Activated CD8-positive, alpha-beta memory T cell treated with anti-CD3 and anti-CD28 coated beads for 4 hours (primary cell): ENCODE results near the gene ZNF219.
A peak's percentile ranks its signal among the peaks of the same experiment; 100 is the strongest.

Experiments
- DNase-seq, 2 donors: peaks; one replicate each; pipeline ENCODE4 v3.0.0-alpha.2; 2020; ENCODE audit warnings: low read depth in 2 of 2

The ZNF219 gene

DNA sequence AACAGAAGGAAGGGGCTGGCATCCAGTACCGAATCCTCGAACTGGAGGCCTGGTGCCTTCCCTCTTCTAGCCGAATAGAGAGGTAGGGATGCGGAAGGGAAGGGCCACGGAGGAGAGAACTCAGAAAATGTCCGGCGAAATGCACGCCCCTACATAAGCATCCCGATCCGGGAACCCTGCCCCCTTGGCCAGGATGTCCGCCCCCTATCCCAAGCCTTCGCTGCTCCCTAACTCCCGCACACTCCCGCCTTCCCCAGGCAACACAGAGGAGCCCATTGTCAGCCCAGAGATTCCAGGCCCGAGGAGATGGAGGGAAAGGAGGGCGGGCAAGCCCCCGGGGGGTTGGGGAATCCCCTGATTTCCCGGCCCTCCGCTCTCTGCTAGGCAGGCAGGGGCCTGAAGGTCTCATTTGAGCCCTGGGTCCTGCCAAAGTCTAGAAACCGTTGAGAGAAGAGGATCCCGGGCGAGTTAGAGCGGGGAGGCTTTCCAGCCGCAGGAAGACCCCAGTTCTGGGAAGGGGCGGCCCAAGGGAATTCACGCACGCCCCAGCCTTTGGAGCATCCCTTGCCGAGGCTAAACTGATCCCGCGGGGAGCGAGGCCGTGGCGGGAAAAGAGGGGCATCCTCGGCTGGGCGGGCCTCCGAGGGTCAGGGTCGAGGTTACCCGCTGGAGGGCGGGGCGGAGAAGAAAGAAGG is 28.9 kb downstream of the ZNF219 start:
- DNase-seq: no peak

DNA sequence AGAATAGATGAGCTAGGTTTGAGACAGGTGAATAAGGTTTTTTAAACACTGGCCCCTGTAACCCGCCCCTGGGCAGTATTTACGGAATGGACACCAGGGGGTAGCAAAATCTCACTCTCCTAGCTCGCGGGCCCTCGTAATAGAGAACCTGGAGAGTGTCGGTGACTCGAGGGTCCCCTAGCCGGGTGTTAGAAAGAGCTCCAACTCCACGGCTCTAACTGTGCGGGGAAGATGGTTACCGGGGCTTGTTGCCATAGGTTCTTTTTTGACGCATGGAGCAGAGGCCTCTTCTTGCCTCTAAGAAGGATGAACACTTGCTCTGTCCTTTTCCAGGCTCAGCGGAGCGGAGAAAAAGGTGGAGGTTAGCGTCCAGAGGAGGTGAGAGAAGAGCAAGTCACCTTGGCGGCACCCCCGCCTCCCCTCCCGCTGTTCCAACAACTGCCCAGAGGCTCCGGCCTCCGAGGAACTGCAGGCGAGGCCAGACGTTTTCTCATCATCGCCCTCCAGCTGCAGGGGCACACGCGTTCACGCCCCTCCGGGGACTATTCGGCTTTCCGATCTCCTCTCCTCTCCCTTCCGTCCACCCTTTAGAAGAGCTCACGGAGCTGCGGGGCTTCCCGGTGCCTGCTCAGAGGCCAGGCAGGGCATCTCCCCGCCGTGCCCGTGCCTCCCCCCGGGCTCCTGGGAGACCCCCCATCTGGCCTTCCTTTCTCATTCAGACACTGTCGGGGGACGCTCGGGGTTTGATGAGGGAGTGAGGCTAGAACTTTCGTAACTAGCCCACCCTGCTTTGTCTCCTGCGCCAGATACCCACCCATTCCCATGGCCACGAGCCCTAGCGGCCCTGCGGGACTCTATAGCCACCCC is 29.7 kb downstream of the ZNF219 start:
- peak in 1 of 2 donors; percentile 31 for DNase-seq

DNA sequence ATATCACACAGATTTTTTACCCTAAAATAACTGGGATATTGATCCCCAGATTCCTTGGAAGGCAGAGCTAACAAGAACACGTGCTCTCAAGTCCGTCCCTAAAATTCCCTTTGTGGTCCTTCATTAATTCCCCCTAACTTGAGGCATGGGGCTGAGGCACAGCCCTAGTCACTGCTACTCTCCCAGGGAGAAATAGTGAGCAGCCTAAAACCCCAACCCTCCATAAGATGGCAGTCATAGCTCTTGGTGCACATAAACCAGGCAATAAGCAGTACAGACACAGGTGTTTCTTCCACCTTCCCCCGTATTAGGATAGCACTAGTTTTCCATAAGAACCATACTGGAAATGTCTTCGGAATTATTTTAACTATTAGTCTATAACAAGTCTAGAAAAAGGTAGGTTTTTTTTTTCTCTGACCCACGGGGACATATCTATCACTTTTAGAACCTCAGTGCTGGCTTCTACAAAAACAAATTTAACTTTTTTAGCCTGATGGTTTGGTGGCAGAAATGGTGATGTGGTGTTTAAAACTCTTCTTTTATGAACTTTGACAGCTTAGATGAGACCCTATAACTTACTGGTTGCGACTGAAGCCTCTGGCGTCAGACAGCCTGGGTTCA is 31.5 kb downstream of the ZNF219 start:
- DNase-seq: no peak

DNA sequence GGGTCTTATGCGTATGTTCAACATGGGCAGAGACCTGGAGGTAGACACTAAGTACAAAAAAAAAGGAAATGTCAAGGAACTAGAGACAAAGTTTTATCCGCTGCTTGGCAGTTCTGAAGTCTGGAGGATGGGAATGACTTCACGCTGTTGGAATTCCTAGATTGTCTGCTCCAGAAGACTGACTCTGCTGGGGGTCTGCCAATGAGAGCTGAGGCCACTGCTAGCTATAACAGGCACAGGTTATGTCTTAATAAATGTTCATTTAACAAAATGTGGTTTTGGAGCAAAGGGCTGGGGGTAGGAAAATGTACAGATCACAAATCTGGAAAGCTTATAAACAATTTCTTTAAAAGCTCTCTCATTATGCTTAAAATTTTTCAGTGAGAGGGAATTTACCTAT is 35.0 kb downstream of the ZNF219 start:
- no peak for DNase-seq

DNA sequence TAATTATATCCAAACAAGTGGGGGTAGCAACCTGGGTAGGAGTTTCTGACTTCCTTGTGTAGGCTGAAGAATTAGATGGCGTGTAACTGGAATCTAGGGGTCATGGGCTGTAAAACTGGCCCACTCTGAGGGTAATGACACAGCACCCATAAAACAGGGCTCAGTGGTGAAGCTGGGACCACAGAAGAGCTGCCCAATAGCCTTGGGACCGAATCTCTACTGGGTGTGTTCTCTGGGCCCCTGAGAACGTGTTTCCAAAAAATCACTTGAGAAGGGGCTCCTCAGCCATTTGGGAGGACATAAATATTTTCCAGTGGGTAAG is 37.1 kb downstream of the ZNF219 start:
- no peak for DNase-seq

DNA sequence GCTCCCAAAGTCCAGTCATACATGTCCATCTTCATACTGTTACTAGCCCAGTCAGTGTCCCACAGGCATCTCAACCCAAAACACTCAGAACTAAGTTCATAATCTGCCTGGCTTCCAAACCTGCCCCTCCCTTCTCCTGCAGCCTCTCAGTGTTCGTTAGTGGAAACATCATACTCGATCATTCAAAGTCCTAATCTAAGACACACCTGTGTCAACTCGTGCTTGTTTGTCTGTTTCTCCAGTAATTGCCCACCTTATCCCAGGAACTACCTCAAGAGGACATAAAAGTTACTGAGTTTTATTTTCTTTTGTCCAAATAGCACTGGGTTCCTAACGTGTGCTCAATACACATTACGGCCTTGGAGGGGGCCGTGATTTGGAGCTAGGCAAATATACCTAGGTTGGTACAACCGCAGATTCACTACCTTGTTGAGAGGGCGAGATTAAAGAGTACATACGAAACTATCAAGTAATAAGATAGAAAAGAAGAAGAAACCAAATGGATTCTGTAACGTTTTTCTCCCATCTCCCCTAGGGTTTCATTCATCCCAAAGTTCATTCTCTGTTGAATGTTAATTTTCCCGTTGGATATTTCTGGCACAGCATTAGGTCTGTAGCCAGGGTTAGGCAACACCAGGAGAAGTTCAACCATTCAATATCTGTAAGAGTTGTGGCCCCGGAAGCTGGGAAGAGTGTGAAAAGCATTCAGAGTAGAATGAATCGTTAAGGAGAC is 37.7 kb downstream of the ZNF219 start:
- no peak for DNase-seq

DNA sequence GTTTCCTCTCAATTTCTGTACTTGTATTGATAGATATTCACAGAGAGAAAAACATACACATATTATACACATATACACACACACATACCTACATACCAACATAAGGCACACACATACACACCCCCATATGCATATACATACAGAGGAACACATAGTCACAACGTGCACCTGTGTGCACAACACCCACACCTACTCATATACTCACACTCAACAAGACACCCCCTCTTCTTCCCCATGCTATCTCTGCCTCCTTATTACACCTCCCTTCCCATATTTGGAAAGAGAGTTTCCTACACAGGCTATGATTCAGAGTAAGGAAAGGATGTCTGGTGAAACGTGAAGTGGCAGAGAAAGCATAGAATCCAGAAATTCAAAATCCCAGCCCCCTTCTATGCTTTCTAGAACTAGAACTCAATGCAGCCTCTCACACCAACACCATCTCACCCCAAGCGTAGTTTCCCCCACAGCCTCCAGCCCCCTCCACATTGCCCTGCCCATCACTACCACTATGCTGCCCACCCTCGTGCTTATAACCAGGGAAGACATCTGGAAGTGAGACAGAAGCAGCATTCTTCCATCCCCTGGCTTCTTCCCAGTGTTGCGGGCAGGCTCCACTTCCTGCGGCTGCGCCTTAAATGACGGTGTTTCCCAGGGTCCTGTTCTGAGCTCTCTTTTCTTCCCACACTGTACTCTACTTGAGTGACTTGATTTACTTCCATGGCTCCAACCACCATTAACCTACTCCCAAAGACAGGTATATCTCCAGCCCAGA is 38.4 kb downstream of the ZNF219 start:
- DNase-seq: no peak

DNA sequence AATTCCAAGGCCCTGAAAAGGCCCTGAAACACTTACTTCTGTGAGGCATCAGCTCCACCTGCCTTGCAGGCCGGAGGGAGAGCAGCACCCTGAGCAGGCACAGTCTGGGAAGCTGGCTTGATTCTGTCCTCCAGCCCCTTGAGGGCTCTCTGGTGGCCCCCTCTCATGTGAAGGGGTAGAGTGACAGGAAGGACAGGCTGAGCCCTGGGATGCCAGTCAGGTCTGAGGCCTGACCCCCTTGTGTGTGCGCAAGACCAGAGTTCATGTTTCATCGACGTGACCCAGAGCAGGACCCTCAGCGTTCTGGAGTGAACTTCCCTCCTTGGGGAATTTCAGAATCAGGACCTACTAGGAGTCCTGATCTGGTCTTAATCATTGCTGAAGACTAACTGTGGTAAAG is 39.6 kb downstream of the ZNF219 start:
- no peak for DNase-seq

DNA sequence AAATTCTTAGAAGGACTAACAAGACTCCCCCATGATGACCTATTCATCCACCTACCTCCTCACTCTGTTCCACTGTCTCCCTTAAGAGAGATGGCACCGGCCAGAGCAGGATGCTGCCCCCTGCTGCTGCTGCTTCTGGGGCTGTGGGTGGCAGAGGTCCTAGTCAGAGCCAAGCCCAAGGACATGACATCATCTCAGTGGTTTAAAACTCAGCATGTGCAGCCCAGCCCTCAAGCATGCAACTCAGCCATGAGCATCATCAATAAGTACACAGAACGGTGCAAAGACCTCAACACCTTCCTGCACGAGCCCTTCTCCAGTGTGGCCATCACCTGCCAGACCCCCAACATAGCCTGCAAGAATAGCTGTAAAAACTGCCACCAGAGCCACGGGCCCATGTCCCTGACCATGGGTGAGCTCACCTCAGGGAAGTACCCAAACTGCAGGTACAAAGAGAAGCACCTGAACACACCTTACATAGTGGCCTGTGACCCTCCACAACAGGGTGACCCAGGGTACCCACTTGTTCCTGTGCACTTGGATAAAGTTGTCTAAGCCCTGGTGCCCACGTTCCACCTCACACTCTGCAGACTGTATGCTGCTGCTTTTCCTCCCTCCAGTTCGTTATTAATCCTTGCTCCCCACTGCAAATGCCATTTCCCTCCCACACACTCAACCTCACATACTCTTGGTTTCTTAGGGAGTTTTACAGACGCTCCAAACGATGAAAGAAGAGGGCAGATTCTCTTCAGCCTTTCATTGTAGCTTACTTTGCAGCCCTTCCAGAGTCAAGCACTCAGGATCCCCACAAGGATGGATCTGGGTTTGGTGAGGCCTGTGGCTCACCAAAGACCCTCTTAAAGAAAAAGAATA is 40.4 kb downstream of the ZNF219 start, which contains the start of gene RNASE8:
Gene RNASE8 (plus strand): TSS at position 20 of the 873 bp plus-strand sequence. CDS start 71 bp downstream, at position 91.
- no peak for DNase-seq

DNA sequence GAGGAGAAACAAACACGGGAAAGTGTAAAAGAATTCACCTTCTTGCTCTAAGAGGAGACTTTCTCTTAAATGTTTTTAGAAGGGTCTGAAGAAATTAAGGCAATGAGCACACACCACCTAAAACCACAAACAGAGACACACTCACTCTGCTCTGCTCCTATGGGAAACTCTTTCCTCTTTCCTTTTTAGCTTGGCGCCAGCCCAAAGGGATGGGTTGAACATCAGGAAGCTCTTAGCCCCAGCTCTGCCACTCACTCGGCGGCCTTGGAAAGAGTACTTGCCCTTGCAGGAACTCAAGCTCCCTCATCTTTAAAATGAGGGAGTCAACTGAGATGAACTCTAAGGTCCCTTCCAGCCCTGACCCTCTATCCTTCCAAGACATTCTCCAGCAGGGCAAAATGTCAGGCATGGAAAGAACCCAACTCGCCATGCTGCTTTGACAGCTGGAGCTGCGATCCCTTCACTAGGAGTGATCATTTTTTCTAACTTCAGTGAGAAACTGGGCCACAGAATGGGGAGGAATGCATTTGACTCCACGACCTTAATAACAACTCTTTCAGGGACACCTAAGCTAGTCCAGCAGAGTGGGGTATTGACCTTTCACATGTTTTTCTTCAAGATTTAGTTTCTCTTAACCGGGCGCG is 41.8 kb downstream of the ZNF219 start:
- no peak for DNase-seq

DNA sequence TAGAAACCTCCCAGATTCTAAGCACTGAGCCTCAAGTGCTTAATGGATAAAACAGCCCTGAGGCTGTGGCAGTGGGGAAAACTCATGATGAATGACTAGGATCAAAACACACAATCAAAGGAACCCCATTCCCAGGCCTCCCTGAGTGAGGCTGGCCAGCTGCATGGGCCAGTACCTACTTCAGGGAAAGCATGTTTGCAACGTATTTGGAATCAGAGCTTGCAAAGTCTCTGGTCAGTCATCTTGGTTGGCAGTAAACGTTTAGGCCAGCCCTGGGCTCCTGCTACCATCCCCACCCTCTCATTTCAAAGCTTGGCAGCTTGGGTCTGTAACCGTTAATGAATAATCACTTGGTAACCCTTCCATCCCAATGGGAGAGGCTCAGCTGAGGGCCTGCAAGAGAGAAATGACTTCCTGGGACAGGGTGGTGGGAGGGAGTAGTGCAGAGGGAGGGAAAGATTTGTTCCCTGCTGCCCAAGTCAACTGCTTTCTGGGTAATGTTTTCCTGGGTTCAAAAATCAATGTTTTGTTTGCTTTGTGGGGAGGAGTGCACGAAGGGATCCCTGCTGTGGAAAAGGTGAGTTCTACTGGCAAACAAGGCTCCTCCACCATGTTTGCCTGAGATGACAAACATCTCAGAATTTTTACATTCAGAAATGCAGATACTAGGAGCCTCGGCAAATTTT is 42.9 kb downstream of the ZNF219 start:
- DNase-seq: no peak

DNA sequence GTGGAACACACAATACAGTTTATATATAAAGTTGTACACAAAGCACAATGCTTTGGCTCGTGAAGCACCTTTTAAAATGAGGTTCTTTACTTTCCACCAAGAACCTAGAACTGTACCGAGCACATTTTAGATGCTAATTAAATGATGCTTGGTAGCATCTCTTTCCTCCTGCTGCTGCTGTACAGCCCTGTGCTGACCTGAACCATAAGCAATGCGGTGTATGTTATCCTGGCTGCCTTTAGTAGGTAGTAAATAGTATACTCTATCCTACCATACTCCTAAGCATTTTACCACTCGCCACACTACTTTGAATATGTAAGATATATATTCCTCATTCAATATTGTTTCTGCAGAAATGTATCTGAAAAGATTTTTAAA is 43.7 kb downstream of the ZNF219 start:
- DNase-seq: no peak

DNA sequence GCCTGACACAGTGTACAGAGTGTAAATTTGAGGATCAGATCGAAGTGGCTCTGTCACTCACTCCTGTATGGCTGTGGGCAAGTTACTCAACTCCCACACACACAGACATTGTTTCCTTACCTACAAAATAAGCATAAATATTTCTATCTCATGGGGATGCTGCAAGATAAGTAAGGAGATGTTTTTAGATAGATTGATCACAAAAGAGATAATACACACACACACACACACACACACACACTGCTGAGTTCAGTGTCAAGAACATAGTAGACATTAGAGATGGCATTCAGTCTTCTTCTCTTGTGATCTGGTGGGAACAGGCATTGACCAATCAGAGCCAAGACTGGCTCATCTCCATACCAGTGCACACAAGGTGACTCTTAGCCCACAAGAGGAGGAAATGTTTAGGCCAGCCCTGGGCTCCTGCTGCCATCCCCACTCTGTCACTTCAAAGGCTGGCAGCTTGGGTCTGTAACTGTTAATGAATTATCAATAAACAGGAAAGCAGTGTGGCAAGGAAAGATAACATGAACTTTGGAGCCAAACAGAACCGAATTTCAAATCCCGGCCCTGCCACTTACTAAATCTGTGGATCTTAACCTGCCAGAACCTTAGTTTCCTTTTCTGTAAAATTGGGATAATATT is 44.2 kb downstream of the ZNF219 start:
- DNase-seq: no peak

DNA sequence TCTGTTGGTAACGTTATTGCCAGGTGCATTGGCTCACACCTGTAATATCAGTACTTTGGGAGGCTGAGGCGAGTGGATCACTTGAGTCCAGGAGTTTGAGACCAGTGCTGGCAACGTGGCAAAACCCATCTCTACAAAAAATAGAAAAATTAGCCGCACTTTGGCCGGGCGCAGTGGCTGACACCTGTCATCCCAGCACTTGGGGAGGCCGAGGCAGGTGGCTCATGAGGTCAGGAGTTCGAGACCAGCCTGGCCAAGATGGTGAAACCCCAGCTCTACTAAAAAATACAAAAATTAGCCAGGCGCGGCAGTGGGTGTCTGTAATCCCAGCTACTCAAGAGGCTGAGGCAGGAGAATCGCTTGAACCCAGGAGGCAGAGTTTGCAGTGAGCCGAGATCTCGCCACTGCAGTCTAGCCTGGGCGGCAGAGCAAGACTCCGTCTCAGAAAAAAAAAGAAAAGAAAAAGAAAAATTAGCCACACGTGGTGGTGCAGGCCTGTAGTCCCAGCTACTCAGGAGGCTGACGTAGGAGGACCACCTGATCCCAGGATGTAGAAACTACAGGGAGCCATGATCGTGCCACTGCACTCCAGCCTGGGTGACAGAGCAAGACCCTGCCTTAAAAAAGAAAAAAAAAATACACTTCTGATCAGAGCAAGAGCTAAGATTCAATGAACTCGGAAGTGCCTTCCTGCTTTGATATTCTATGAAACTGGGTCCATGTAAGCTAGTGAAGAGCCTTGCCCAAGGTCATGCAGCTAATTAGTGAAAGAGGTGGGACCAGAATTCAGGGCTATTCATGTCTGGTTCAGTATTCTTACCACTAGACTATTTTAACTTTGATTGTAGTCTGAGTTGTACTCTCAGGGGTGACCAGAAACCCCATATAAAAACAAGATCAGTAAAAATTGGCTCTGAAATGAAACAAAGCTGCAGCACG is 45.0 kb downstream of the ZNF219 start:
- DNase-seq: no peak

DNA sequence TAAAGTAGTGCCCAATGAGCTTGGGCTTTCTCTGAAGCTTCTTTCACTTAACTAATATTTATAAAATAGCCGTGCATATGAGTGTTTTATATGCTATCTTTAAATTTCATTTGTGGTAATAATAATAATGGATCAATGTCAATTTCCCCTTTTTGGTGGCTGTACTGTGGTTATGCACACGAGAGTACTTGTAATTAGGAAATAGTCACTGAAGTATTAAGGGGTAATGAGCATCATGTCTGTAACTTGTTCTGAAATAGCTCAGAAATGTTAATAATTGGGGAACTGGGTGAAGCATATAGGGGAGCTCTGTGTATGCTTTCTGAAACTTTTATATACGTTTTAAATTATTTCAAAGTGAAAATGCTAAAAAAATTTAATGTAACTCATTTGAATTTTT is 47.9 kb downstream of the ZNF219 start:
- no peak for DNase-seq

DNA sequence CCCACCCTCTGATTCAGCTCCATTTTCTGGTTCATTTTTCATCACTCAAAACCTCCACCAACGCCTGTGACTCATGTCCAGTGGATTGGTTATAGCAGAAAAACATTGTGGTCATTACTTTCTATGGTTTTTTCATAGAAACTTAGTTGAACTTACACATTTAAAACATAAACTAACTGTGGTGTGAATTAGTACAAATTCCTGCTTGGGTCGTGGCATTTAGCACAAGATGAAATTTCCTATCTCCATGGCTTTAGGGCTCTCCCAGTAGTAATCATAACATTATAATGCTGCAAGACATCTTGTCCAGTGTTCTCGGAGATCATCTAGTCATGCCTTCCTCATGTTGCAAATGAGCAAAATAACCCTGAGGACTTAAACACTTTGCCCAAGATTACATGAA is 49.2 kb downstream of the ZNF219 start:
- DNase-seq: no peak

DNA sequence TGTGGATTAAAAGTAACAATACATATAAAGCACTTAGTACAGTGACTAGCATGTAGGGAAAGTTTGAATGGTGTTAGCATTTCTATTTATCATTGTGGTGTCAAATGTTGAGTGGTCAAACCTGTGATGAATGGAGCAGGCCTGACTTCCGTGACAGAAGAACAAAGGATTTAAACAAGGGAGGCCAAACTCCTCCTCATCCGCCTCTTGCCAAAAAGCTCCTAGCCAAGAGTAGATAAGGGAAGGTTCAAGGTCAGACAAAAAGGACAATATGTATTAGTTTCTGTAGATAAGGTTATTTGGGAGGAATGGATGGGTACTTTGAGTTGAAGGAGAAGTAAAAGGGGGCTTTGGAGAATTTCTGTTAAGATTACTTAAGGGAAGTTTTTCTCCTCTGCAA is 49.8 kb downstream of the ZNF219 start:
- no peak for DNase-seq

DNA sequence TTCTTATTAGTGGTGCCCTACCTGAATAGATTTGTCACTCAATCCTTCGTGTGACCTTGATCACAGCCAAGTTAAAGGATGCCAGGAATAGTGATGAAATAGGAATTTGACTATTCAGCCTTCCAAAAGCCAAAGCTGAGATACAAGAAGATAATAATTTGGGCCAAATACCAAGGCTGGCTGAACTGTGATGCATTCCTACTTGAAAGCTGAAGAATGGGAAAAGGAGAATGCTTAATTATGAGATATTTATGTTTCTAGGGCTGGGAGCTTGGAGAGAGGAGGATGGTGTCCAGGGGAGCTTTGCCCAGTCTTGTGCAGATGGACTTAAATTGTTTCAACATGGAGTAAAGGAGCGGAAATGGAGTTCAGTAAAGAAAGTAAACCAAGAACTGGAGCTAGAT is 51.1 kb downstream of the ZNF219 start:
- no peak for DNase-seq
